ENCODE measurements around the gene BMP8A. TPM values are rescaled to one million over a fixed set of nuclear protein-coding genes. Genes with fewer than 3 reads are reported as not detected.

Gene BMP8A
- total RNA-seq, 1 experiment from 2014 or later, result 0.11 TPM

DNA sequence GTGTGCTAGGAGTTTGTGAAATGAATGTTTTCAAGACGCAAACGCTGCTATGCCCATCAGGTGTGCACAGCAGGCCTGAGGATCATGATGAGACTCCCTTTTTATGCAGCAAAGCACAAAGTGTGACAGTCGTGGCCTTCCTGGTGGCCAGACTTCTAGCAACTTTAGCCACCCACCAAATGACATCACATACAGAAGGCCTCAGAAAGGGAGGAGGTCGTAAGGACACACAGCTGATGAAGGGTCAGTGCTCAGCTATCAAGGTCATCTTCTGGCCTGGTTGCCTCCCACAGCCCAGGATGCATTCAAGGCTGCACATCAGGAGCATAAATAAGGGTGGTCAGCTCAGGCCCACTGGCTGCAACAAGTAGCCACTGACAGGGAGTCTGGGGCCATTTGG is 36.6 kb downstream of the BMP8A start:
- no peak overlapping the region for H3K4me3 ChIP-seq (ENCODE audit: low read length)
- H3K9ac ChIP-seq (ENCODE audit: low read length), result no peak overlapping the region
- ATAC-seq, result no peak
- no peak overlapping the region for H3K4me2 ChIP-seq (ENCODE audit: low read length)
- intact Hi-C loops (cut with micrococcal nuclease), result no loop called here
- H3K79me2 ChIP-seq (ENCODE audit: low read length), result no peaks in the 10 kb centered on the region
- H3K27ac ChIP-seq (ENCODE audit: low read length), result no peak overlapping the region
- no peaks in the 10 kb centered on the region for H3K9me2 ChIP-seq (replicated peaks; ENCODE audit: low read length)
- POLR2A ChIA-PET (ENCODE audit: unreplicated experiment), result no interaction called here
- H4K20me1 ChIP-seq (ENCODE audit: low read length), result no peaks in the 10 kb centered on the region
- H3F3A ChIP-seq (ENCODE audit: low read length, unreplicated experiment), result no peaks in the 10 kb centered on the region
- no peak for DNase-seq
- H3K27me3 ChIP-seq (ENCODE audit: low read length), result no peaks in the 10 kb centered on the region
- no peaks in the 10 kb centered on the region for H3K4me1 ChIP-seq (ENCODE audit: insufficient read depth, low read length)
- BruUV-seq (replicated peaks), result no TSS peak
- no peak for TF ChIP-seq EZH2 (IDR thresholded peaks at IDR 0.05; ENCODE audit: low read length, unreplicated experiment)
- TF ChIP-seq EZH2phosphoT487 (IDR thresholded peaks at IDR 0.05; ENCODE audit: borderline replicate concordance, low read length), result no peak
- no peak for TF ChIP-seq CTCF (conservative IDR thresholded peaks at IDR 0.05; ENCODE audit: low read depth, low read length)
- CTCF ChIA-PET, result no interaction called here
- no peaks in the 10 kb centered on the region for H3K9me3 ChIP-seq (ENCODE audit: low read length)
- no peak overlapping the region for H2AFZ ChIP-seq (ENCODE audit: low read length)
- H3K36me3 ChIP-seq (ENCODE audit: low read depth, low read length), result no peaks in the 10 kb centered on the region

DNA sequence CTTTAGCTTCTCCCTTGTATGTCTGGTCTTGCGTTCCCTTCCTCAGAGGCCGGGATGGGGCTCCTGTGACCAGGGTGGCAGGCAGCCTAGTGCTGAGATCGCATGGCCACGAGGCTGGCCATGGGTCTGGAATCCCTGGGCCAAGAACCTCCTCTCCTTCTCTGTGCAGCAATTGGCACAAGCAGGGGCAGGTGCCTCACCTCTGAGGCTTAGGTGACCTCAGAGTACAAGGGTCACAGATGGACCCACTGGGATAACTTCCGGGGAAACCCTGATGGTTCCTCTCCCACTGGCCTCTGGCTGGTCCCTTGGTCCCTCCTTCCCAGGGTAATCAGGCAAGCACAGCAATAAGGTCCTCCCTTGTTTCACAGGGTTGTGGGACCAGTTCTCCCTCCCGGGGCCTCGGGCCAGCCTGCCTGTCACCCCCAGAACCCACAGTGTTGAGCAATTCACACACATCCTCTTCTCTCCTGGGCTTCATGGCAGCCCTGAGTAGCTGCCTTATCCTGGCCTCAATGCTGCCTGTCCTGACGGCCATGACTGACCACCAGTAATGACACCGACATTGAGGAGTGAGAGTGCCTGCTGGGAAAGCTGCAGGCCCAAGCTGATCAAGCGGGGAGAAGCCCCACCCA is 38.6 kb downstream of the BMP8A start:
- no TSS peak for BruUV-seq (replicated peaks)
- TF ChIP-seq EZH2phosphoT487 (IDR thresholded peaks at IDR 0.05; ENCODE audit: borderline replicate concordance, low read length) (no peak), CTCF (conservative IDR thresholded peaks at IDR 0.05; ENCODE audit: low read depth, low read length) (no peak), EZH2 (IDR thresholded peaks at IDR 0.05; ENCODE audit: low read length, unreplicated experiment) (no peak)
- ChIA-PET POLR2A (ENCODE audit: unreplicated experiment) (no interaction called here), CTCF (no interaction called here)
- H3K4me3 ChIP-seq (ENCODE audit: low read length), result no peak overlapping the region
- no peaks in the 10 kb centered on the region for H3K27me3 ChIP-seq (ENCODE audit: low read length)
- no peaks in the 10 kb centered on the region for H3K36me3 ChIP-seq (ENCODE audit: low read depth, low read length)
- no peaks in the 10 kb centered on the region for H3F3A ChIP-seq (ENCODE audit: low read length, unreplicated experiment)
- ATAC-seq (no peak), DNase-seq (no peak)
- H3K9me3 ChIP-seq (ENCODE audit: low read length), result no peaks in the 10 kb centered on the region
- H2AFZ ChIP-seq (ENCODE audit: low read length), result no peak overlapping the region
- no peak overlapping the region for H3K4me2 ChIP-seq (ENCODE audit: low read length)
- H3K9ac ChIP-seq (ENCODE audit: low read length), result no peak overlapping the region
- intact Hi-C loops (cut with micrococcal nuclease), result loop anchor here (10.0 kb wide), 1 partner anchor 265 kb away; no protein-coding TSS in a partner anchor
- H3K9me2 ChIP-seq (replicated peaks; ENCODE audit: low read length), result no peaks in the 10 kb centered on the region
- H3K27ac ChIP-seq (ENCODE audit: low read length), result no peak overlapping the region
- no peaks in the 10 kb centered on the region for H3K79me2 ChIP-seq (ENCODE audit: low read length)
- H4K20me1 ChIP-seq (ENCODE audit: low read length), result no peaks in the 10 kb centered on the region
- H3K4me1 ChIP-seq (ENCODE audit: insufficient read depth, low read length), result no peaks in the 10 kb centered on the region

GRCh38 chr1:39531526-39531925 is 40.1 kb downstream of the BMP8A start:
- TF ChIP-seq EZH2 (IDR thresholded peaks at IDR 0.05; ENCODE audit: low read length, unreplicated experiment) (no peak), CTCF (conservative IDR thresholded peaks at IDR 0.05; ENCODE audit: low read depth, low read length) (no peak), EZH2phosphoT487 (IDR thresholded peaks at IDR 0.05; ENCODE audit: borderline replicate concordance, low read length) (no peak)
- Histone ChIP-seq H2AFZ (ENCODE audit: low read length) (no peak overlapping the region), H3K9ac (ENCODE audit: low read length) (no peak overlapping the region), H3K36me3 (ENCODE audit: low read depth, low read length) (no peaks in the 10 kb centered on the region), H3K27me3 (ENCODE audit: low read length) (no peaks in the 10 kb centered on the region), H3K4me3 (ENCODE audit: low read length) (no peak overlapping the region), H3K4me2 (ENCODE audit: low read length) (no peak overlapping the region), H3K9me3 (ENCODE audit: low read length) (no peaks in the 10 kb centered on the region), H3K4me1 (ENCODE audit: insufficient read depth, low read length) (no peaks in the 10 kb centered on the region), H3K9me2 (replicated peaks; ENCODE audit: low read length) (no peaks in the 10 kb centered on the region), H3K79me2 (ENCODE audit: low read length) (no peaks in the 10 kb centered on the region), H3K27ac (ENCODE audit: low read length) (no peak overlapping the region), H3F3A (ENCODE audit: low read length, unreplicated experiment) (no peaks in the 10 kb centered on the region), H4K20me1 (ENCODE audit: low read length) (no peaks in the 10 kb centered on the region)
- BruUV-seq (replicated peaks), result no TSS peak
- intact Hi-C loops (cut with micrococcal nuclease), result loop anchor here (10.0 kb wide), 1 partner anchor 267 kb away; no protein-coding TSS in a partner anchor
- no peak for ATAC-seq
- ChIA-PET CTCF (no interaction called here), POLR2A (ENCODE audit: unreplicated experiment) (no interaction called here)
- no peak for DNase-seq

Measured in PC-3 (cell line).